Measurements from ENCODE around the gene CFL1. TPM values are rescaled to one million over a fixed set of nuclear protein-coding genes. Genes with fewer than 3 reads are reported as not detected.

CFL1 gene
- total and polyA plus RNA-seq, 2 of the 4 experiments (the other 2 are of a cell fraction), result 960 to 2,231 TPM

DNA sequence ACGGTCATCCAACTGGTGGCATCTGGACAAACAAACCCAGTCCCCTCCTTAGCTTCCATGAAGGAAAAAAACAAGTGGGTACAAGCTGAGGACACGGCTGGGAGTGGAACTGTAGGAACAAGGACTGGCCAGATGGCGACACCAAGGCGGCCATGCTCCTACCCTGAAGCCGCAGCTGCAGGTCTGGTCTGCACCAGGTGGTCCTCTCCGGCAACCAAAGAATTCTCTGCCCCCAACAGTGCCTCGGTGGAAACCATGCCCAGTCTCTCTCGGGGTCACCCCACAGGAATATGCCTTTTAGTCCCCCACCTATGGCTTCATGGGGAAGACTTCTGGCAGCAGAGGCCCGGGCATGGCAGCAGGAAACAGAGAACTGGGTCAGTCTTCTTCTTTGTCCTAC lies 48.5 kb downstream of the CFL1 start:
- Histone ChIP-seq H2BK120ac (ENCODE audit: low read depth, low read length) (no peak overlapping the region), H3K9me3 (ENCODE audit: control insufficient read depth, insufficient read depth, low read length) (no peaks in the 10 kb centered on the region), H3K18ac (ENCODE audit: low read depth, low read length) (no peak overlapping the region), H3K9ac (ENCODE audit: low read depth, low read length) (no peak overlapping the region), H4K20me1 (ENCODE audit: insufficient read depth, low read length) (no peaks in the 10 kb centered on the region), H3K79me1 (ENCODE audit: low read depth in 1 of 2, low read length in 2 of 2) (no peaks in the 10 kb centered on the region), H2AK5ac (ENCODE audit: low read depth, low read length) (no peak overlapping the region), H3K4me1 (ENCODE audit: control insufficient read depth, insufficient read depth, low read length) (no peaks in the 10 kb centered on the region), H4K8ac (ENCODE audit: low read depth in 2 of 2, low read length in 2 of 2) (no peak overlapping the region), H2AK9ac (replicated peaks; ENCODE audit: low read depth, low read length, poor library complexity) (no peak overlapping the region), H2BK5ac (ENCODE audit: low read depth, low read length, poor library complexity, severe bottlenecking) (no peak overlapping the region), H2BK20ac (ENCODE audit: low read depth, low read length) (no peak overlapping the region), H4K5ac (ENCODE audit: low read depth, low read length) (no peak overlapping the region), H2AFZ (replicated peaks; ENCODE audit: low read length, poor library complexity) (no peak overlapping the region), H4K91ac (ENCODE audit: insufficient read depth, low read depth, low read length) (no peak overlapping the region), H3K4me2 (ENCODE audit: low read depth, low read length) (no peak overlapping the region), H3K4me3 (ENCODE audit: insufficient read depth, low read depth, low read length) (no peak overlapping the region), H3K14ac (replicated peaks; ENCODE audit: low read depth, low read length) (no peak overlapping the region), H2BK15ac (ENCODE audit: low read depth, low read length) (no peak overlapping the region), H3K36me3 (ENCODE audit: control insufficient read depth, insufficient read depth, low read length) (no peaks in the 10 kb centered on the region), H3K27ac (ENCODE audit: insufficient read depth, low read length) (no peak overlapping the region), H3K23ac (ENCODE audit: low read depth, low read length) (no peak overlapping the region), H3K9me1 (ENCODE audit: insufficient read depth, low read length) (peaks cover 3% of the 10 kb centered on the region; the same call in 1 of the 2 replicates), H3K4ac (ENCODE audit: low read depth, low read length) (no peak overlapping the region), H3K56ac (ENCODE audit: extremely low read depth, insufficient read depth, low read length) (no peak overlapping the region), H3K27me3 (ENCODE audit: control insufficient read depth, insufficient read depth, low read length) (peaks cover 34% of the 10 kb centered on the region)
- ChIA-PET POLR2A (ENCODE audit: unreplicated experiment) (no interaction called here), CTCF (no interaction called here)
- DNase-seq, result no peak
- ATAC-seq (ENCODE audit: low read depth), result no peak
- dilution Hi-C loops (cut with HindIII; ENCODE audit: low sequenced_read_pairs, unreplicated experiment) (no loop called here), intact Hi-C loops (cut with micrococcal nuclease) (no loop called here), in situ Hi-C loops (cut with MboI; ENCODE audit: low sequenced_read_pairs) (no loop called here)
- BruUV-seq (replicated peaks), result no TSS peak
- WGBS, 2 experiments (ENCODE audit: extremely low coverage in 2 of 2, insufficient read length in 1 of 2), result 58% methylated on average over 8 of the region's 9 CpGs; no CpG with 5 or more reads in 1 of the 2 experiments
- no peak for TF ChIP-seq NFE2L2 (IDR thresholded peaks at IDR 0.05; ENCODE audit: low read depth, low read length)
- no peak for TF ChIP-seq BHLHE40 (IDR thresholded peaks at IDR 0.05; ENCODE audit: low read depth, low read length)
- no peak for TF ChIP-seq CEBPB (IDR thresholded peaks at IDR 0.05; ENCODE audit: low read depth, low read length)
- no peak for TF ChIP-seq RCOR1 (IDR thresholded peaks at IDR 0.05; ENCODE audit: insufficient replicate concordance, low read length)
- TF ChIP-seq MAZ (IDR thresholded peaks at IDR 0.05; ENCODE audit: borderline replicate concordance, low read depth, low read length), result no peak
- TF ChIP-seq, protein P1, sequence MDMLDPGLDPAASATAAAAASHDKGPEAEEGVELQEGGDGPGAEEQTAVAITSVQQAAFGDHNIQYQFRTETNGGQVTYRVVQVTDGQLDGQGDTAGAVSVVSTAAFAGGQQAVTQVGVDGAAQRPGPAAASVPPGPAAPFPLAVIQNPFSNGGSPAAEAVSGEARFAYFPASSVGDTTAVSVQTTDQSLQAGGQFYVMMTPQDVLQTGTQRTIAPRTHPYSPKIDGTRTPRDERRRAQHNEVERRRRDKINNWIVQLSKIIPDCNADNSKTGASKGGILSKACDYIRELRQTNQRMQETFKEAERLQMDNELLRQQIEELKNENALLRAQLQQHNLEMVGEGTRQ (IDR thresholded peaks at IDR 0.05; ENCODE audit: low read depth, low read length), result no peak
- TF ChIP-seq RFX5 (IDR thresholded peaks at IDR 0.05; ENCODE audit: low read depth, low read length), result no peak
- TF ChIP-seq POLR2A (IDR thresholded peaks at IDR 0.05; ENCODE audit: low read depth, low read length), result no peak
- TF ChIP-seq, protein P2, sequence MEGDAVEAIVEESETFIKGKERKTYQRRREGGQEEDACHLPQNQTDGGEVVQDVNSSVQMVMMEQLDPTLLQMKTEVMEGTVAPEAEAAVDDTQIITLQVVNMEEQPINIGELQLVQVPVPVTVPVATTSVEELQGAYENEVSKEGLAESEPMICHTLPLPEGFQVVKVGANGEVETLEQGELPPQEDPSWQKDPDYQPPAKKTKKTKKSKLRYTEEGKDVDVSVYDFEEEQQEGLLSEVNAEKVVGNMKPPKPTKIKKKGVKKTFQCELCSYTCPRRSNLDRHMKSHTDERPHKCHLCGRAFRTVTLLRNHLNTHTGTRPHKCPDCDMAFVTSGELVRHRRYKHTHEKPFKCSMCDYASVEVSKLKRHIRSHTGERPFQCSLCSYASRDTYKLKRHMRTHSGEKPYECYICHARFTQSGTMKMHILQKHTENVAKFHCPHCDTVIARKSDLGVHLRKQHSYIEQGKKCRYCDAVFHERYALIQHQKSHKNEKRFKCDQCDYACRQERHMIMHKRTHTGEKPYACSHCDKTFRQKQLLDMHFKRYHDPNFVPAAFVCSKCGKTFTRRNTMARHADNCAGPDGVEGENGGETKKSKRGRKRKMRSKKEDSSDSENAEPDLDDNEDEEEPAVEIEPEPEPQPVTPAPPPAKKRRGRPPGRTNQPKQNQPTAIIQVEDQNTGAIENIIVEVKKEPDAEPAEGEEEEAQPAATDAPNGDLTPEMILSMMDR (conservative IDR thresholded peaks at IDR 0.05; ENCODE audit: low read depth, low read length), result no peak
- no peak for TF ChIP-seq CHD1 (IDR thresholded peaks at IDR 0.05; ENCODE audit: low read depth, low read length)
- no peak for TF ChIP-seq MXI1 (IDR thresholded peaks at IDR 0.05; ENCODE audit: borderline replicate concordance, low read depth, low read length)
- TF ChIP-seq MAFK (IDR thresholded peaks at IDR 0.05; ENCODE audit: low read depth, low read length), result no peak
- TF ChIP-seq, protein P3, sequence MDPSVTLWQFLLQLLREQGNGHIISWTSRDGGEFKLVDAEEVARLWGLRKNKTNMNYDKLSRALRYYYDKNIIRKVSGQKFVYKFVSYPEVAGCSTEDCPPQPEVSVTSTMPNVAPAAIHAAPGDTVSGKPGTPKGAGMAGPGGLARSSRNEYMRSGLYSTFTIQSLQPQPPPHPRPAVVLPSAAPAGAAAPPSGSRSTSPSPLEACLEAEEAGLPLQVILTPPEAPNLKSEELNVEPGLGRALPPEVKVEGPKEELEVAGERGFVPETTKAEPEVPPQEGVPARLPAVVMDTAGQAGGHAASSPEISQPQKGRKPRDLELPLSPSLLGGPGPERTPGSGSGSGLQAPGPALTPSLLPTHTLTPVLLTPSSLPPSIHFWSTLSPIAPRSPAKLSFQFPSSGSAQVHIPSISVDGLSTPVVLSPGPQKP (IDR thresholded peaks at IDR 0.05; ENCODE audit: borderline replicate concordance, low read depth, low read length), result no peak
- TF ChIP-seq RAD21 (IDR thresholded peaks at IDR 0.05; ENCODE audit: low read length), result no peak
- TF ChIP-seq FOS (IDR thresholded peaks at IDR 0.05; ENCODE audit: low read depth, low read length), result no peak
- TF ChIP-seq SMC3 (IDR thresholded peaks at IDR 0.05; ENCODE audit: low read depth, low read length), result no peak
